H1 (cell line): Measurements from ENCODE around the gene PRR3. TPM values are rescaled to one million over a fixed set of nuclear protein-coding genes. Genes with fewer than 3 reads are reported as not detected.

Source experiments
- CTCF ChIA-PET: fragments of 300-600 bp; sonication (Branson Sonifier 250); formaldehyde crosslinking; loops from one replicate; lab custom pipeline; 2021; ENCODE audit not compliant: partially characterized antibody; lab: Charles Lee
- POLR2A ChIA-PET: fragments of 300-600 bp; sonication (Branson Sonifier 250); formaldehyde crosslinking; loops from one replicate; lab custom pipeline; 2021; ENCODE audit warnings: inconsistent platforms; ENCODE audit not compliant: partially characterized antibody; lab: Charles Lee
- DNase-seq, 2 experiments: peaks; one replicate each; pipeline versions ENCODE4 v3.0.0 to v3.0.0-alpha.2; 2010 to 2022; ENCODE audit warnings: low spot score in 2 of 2, low read depth in 1 of 2, mixed read lengths in 1 of 2
- FAIRE-seq: peaks from 2 replicates; lab custom pipeline; 2011; peaks lifted over from hg19 to GRCh38; lab: Jason Lieb, UNC
- H2AFZ ChIP-seq: 2 replicates; pipeline ENCODE4 v1.8.1; 2012; ENCODE audit warnings: low read length, inconsistent platforms
- H2AK5ac ChIP-seq: 2 replicates; pipeline ENCODE4 v1.6.1; 2013; ENCODE audit warnings: low read depth, low read length
- H2BK120ac ChIP-seq: replicated peaks from 2 replicates; pipeline ENCODE3; 2013; ENCODE audit warnings: low read depth, low read length, inconsistent platforms
- H2BK12ac ChIP-seq: 2 replicates; pipeline ENCODE4 v1.6.1; 2013; ENCODE audit warnings: low read depth, low read length
- H2BK15ac ChIP-seq: 2 replicates; pipeline ENCODE4 v1.6.1; 2013; ENCODE audit warnings: low read length
- H2BK20ac ChIP-seq: 2 replicates; pipeline ENCODE4 v1.6.1; 2013; ENCODE audit warnings: low read length
- H2BK5ac ChIP-seq: 2 replicates; pipeline ENCODE4 v1.6.1; 2013; ENCODE audit warnings: low read depth, low read length
- H3K14ac ChIP-seq: 2 replicates; pipeline ENCODE4 v1.6.1; 2013; ENCODE audit warnings: inconsistent platforms; ENCODE audit not compliant: insufficient read length
- H3K18ac ChIP-seq: 2 replicates; pipeline ENCODE4 v1.6.1; 2013; ENCODE audit warnings: low read length; ENCODE audit errors: extremely low read depth
- H3K23ac ChIP-seq: 2 replicates; pipeline ENCODE4 v1.6.1; 2013; ENCODE audit warnings: inconsistent platforms; ENCODE audit not compliant: insufficient read length
- H3K23me2 ChIP-seq: 2 replicates; pipeline ENCODE4 v1.6.1; 2013; ENCODE audit warnings: low read depth, low read length
- H3K27ac ChIP-seq: 2 replicates; pipeline ENCODE4 v1.6.1; 2011; ENCODE audit warnings: low read depth, low read length, inconsistent platforms
- H3K27me3 ChIP-seq, 4 experiments: replicated peaks in 1 of 4; 1 replicate in 1 of 4; 2 replicates in 3 of 4; pipeline versions ENCODE4 v1.6.1 to v1.8.1; 2011 to 2013; ENCODE audit warnings: low read length in 3 of 4, mild to moderate bottlenecking in 3 of 4, inconsistent platforms in 2 of 4, mixed read lengths in 2 of 4, moderate library complexity in 1 of 4; ENCODE audit not compliant: control insufficient read depth in 3 of 4, insufficient read depth in 3 of 4; ENCODE audit errors: extremely low read depth in 1 of 4
- H3K36me3 ChIP-seq, 4 experiments: 2 replicates each; pipeline versions ENCODE4 v1.6.1 to v1.8.1; 2011 to 2013; ENCODE audit warnings: mild to moderate bottlenecking in 4 of 4, low read length in 3 of 4, moderate library complexity in 2 of 4, control low read depth in 1 of 4, inconsistent platforms in 1 of 4; ENCODE audit not compliant: insufficient read depth in 4 of 4, control insufficient read depth in 2 of 4
- H3K4ac ChIP-seq: replicated peaks from 2 replicates; pipeline ENCODE3; 2013; ENCODE audit warnings: low read length, low read depth, mixed read lengths, inconsistent platforms; ENCODE audit not compliant: insufficient read length
- H3K4me1 ChIP-seq, 4 experiments: replicated peaks in 1 of 4; 1 replicate in 1 of 4; 2 replicates in 3 of 4; pipeline versions ENCODE4 v1.6.1 to v1.8.1; 2011 to 2013; ENCODE audit warnings: low read length in 3 of 4, inconsistent platforms in 2 of 4, mixed read lengths in 1 of 4; ENCODE audit not compliant: insufficient read depth in 4 of 4, control insufficient read depth in 3 of 4
- H3K4me2 ChIP-seq, 2 experiments: 2 replicates each; pipeline versions ENCODE4 v1.6.1 to v1.8.1; 2011 to 2013; ENCODE audit warnings: low read depth in 2 of 2, low read length in 2 of 2, control low read depth in 1 of 2, inconsistent platforms in 1 of 2, mild to moderate bottlenecking in 1 of 2; ENCODE audit not compliant: insufficient read depth in 1 of 2
- H3K4me3 ChIP-seq, 4 experiments: fragments of 200-600, 300-600 bp in 1 of 4; sonication (generic), shearing (Covaris generic), sonication (Bioruptor Twin) in 1 of 4; 2 replicates each; pipeline versions ENCODE4 v1.5.1 to v1.8.1; 2011 to 2016; ENCODE audit warnings: low read length in 4 of 4, low read depth in 3 of 4, control low read depth in 2 of 4, inconsistent platforms in 2 of 4, mild to moderate bottlenecking in 2 of 4, mixed read lengths in 1 of 4, moderate library complexity in 1 of 4; ENCODE audit not compliant: insufficient read depth in 2 of 4; ENCODE audit errors: extremely low read depth in 1 of 4
- H3K56ac ChIP-seq: replicated peaks from 2 replicates; pipeline ENCODE3; 2013; ENCODE audit warnings: low read depth, mild to moderate bottlenecking, mixed read lengths, low read length, inconsistent platforms; ENCODE audit not compliant: insufficient read length
- H3K79me1 ChIP-seq: 2 replicates; pipeline ENCODE4 v1.6.1; 2013; ENCODE audit warnings: low read depth, low read length, control low read depth
- H3K79me2 ChIP-seq, 2 experiments: 2 replicates each; pipeline versions ENCODE4 v1.6.1 to v1.8.1; 2012 to 2013; ENCODE audit warnings: low read length in 2 of 2, mild to moderate bottlenecking in 2 of 2, inconsistent platforms in 1 of 2; ENCODE audit not compliant: insufficient read depth in 2 of 2, control insufficient read depth in 1 of 2
- H3K9ac ChIP-seq, 4 experiments: replicated peaks in 1 of 4; 1 replicate in 1 of 4; 2 replicates in 3 of 4; pipeline versions ENCODE4 v1.6.1 to v1.8.1; 2011 to 2013; ENCODE audit warnings: low read depth in 3 of 4, low read length in 3 of 4, control low read depth in 2 of 4, mild to moderate bottlenecking in 2 of 4, moderate library complexity in 2 of 4, inconsistent platforms in 1 of 4; ENCODE audit errors: extremely low read depth in 1 of 4
- H3K9me3 ChIP-seq, 2 experiments: 2 replicates each; pipeline versions ENCODE4 v1.6.1 to v1.8.1; 2012 to 2013; ENCODE audit warnings: mild to moderate bottlenecking in 2 of 2, moderate library complexity in 2 of 2, control low read depth in 1 of 2, inconsistent platforms in 1 of 2, low read depth in 1 of 2, low read length in 1 of 2, mixed read lengths in 1 of 2; ENCODE audit not compliant: insufficient read depth in 2 of 2
- H4K20me1 ChIP-seq, 2 experiments: replicated peaks in 1 of 2; 2 replicates each; pipeline versions ENCODE3 to v1.8.1; 2011 to 2013; ENCODE audit warnings: inconsistent platforms in 2 of 2, low read length in 2 of 2, mild to moderate bottlenecking in 1 of 2; ENCODE audit not compliant: insufficient read depth in 2 of 2, control insufficient read depth in 1 of 2
- H4K5ac ChIP-seq: 2 replicates; pipeline ENCODE4 v1.6.1; 2013; ENCODE audit warnings: low read length, low read depth, mixed read lengths, inconsistent platforms; ENCODE audit not compliant: insufficient read length
- H4K8ac ChIP-seq: 2 replicates; pipeline ENCODE4 v1.8.0; 2013; ENCODE audit warnings: mild to moderate bottlenecking, moderate library complexity, low read length, inconsistent platforms; ENCODE audit not compliant: insufficient read depth; ENCODE audit errors: extremely low read depth
- H4K91ac ChIP-seq: replicated peaks from 2 replicates; pipeline ENCODE3; 2013; ENCODE audit warnings: low read length, mixed read lengths, inconsistent platforms; ENCODE audit not compliant: insufficient read length
- KDM1A ChIP-seq: fragments of 200-600, 300-600 bp; sonication (generic); IDR thresholded peaks from 2 replicates; pipeline ENCODE4 v1.7.1; 2016; ENCODE audit warnings: mild to moderate bottlenecking, low read length, borderline replicate concordance
- MAX ChIP-seq: IDR thresholded peaks from 2 replicates; pipeline ENCODE4 v1.6.1; 2012; ENCODE audit warnings: inconsistent platforms
- TCF12 ChIP-seq: IDR thresholded peaks from 2 replicates; pipeline ENCODE4 v1.6.1; 2011; ENCODE audit warnings: low read depth, mild to moderate bottlenecking, low read length
- WGBS, 2 experiments: shearing (Covaris generic) in 1 of 2; methylation state at CpG; one replicate each; pipeline versions ENCODE4 v1.1.6 to v1.1.7; 2013 to 2015; ENCODE audit warnings: low lambda C conversion rate in 2 of 2, mixed read lengths in 2 of 2, inconsistent platforms in 1 of 2, low coverage in 1 of 2, missing lambda C conversion rate in 1 of 2; ENCODE audit not compliant: insufficient replicate concordance in 2 of 2, insufficient coverage in 1 of 2, insufficient read length in 1 of 2; ENCODE audit errors: extremely low coverage in 1 of 2, missing lambda C conversion rate in 1 of 2; 5-methylcytosine and 5-hydroxymethylcytosine counted together
- polyA plus RNA-seq, 7 experiments: library from polyadenylated mRNA; depleted of rRNA in 3 of 7; stranded (reverse) in 5 of 7; unstranded in 2 of 7; fragments of >200 nt in 5 of 7; fragments of 200-250 nt in 2 of 7; gene quantifications; 1 replicate in 5 of 7; 2 replicates in 1 of 7; 4 replicates in 1 of 7; pipeline versions ENCODE4 v1.2.1 to v1.2.3, GENCODE V29; 2011 to 2013; ENCODE audit warnings: missing spikeins in 2 of 7, mixed read lengths in 2 of 7
- total RNA-seq: library from RNA; stranded (reverse); fragmentation: NEBNext Ultra II Directional; extraction: Animal tissue kit (Norgen Biotek cat#: 25700); gene quantifications from 2 replicates; pipeline ENCODE4 v1.2.1, GENCODE V29; 2021

PRR3 gene
- total and polyA plus RNA-seq, 2 of the 8 experiments (the other 6 are each of a cell fraction or from before 2014, with no cell fraction given), result 10.5 to 24.2 TPM

DNA sequence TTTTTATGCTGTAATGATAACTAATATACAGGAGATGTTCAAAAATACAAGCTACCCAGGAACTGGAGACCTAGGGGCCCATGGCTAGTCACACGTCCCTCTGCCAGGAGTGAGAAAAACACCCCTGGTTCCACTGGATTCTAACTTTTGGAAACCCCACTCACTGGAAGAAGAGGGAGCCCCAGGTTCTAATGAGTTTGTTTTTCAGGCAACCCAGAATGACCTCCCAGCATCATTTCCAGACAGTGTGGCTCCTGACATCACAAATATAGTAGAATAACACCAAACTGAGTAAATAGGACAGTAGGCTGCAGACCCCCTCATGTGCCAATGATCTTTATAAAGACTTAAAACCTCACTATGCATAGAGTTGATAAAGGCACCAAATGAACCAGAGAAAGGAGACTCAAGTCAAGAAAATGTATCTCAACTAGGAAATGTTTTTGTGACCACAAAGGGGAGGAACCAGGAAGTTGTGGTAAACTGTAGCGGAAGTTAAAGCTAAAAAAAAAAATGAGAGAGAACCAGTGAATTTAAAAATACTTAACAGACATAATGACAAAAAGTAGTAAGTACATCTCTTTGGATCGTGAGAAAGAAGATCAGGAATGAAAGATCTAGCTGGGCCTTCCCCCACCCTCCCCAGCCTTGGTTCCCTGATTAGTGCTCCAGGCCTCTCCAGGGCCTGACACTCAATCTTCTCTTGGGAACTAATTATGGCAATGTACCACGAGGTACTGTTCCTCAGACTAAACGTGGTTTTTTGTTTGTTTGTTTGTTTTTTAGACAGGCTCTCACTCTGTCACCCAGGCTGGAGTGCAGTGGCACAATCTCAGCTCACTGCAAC is 48.0 kb upstream of the PRR3 start:
- Histone ChIP-seq H3K4ac (no peak overlapping the region), H3K36me3 (no peaks in the 10 kb centered on the region), H2AK5ac (no peak overlapping the region), H4K5ac (no peak overlapping the region), H3K4me2 (no peak overlapping the region), H2BK20ac (no peak overlapping the region), H3K14ac (no peak overlapping the region), H4K20me1 (no peaks in the 10 kb centered on the region), H3K9me3 (no peaks in the 10 kb centered on the region), H3K4me1 (0 out of 7 replicates have a peak, but pooled peaks cover 0 to 2% (median 0%) of the 10 kb centered on the region in 4 experiments), H3K27me3 (no peaks in the 10 kb centered on the region), H3K9ac (no peak overlapping the region), H3K27ac (no peak overlapping the region), H3K56ac (no peak overlapping the region), H2BK12ac (no peak overlapping the region), H3K79me1 (no peaks in the 10 kb centered on the region), H2BK120ac (no peak overlapping the region), H2AFZ (no peak overlapping the region), H3K4me3 (no peak overlapping the region), H4K8ac (no peak overlapping the region), H3K23me2 (no peaks in the 10 kb centered on the region), H2BK15ac (no peak overlapping the region), H2BK5ac (no peak overlapping the region), H3K18ac (no peak overlapping the region), H4K91ac (no peak overlapping the region), H3K79me2 (no peaks in the 10 kb centered on the region), H3K23ac (no peak overlapping the region)
- ChIA-PET CTCF (interaction anchor here (0.6 to 6.0 kb wide), 9 partner anchors 9 to 34 kb away, joined by 3 to 46 read pairs (median 4); no protein-coding TSS in a partner anchor), POLR2A (interaction anchor here (1.6 kb wide), 2 partner anchors 18 to 55 kb away, joined by 3 to 5 read pairs; no protein-coding TSS in a partner anchor)
- TF ChIP-seq TCF12 (no peak), KDM1A (no peak), MAX (no peak)
- WGBS, 2 experiments, result 66% methylated on average over 5 of the region's 5 CpGs; no CpG with 5 or more reads in 1 of the 2 experiments
- DNase-seq (no peak), FAIRE-seq (no peak)
